Chondrocyte (in vitro differentiated cells): ENCODE results near the gene SLC25A1. TPM values are rescaled to one million over a fixed set of nuclear protein-coding genes. Genes with fewer than 3 reads are reported as not detected.

Experiments
- DNase-seq: peaks from one replicate; pipeline ENCODE4 v3.0.0; 2021; ENCODE audit warnings: mixed read lengths, low spot score
- H3K27ac Mint-ChIP-seq: one replicate; pipeline ENCODE4 v1.8.0; 2021; ENCODE audit warnings: mild to moderate bottlenecking, moderate library complexity, mixed read lengths; ENCODE audit not compliant: unreplicated experiment
- H3K27me3 Mint-ChIP-seq: 2 replicates; pipeline ENCODE4 v1.8.0; 2021; ENCODE audit warnings: low read depth, mixed read lengths
- H3K36me3 Mint-ChIP-seq: 2 replicates; pipeline ENCODE4 v1.8.0; 2021; ENCODE audit warnings: low read depth, mixed read lengths
- H3K4me1 Mint-ChIP-seq: 2 replicates; pipeline ENCODE4 v1.8.0; 2021; ENCODE audit warnings: low read depth, mild to moderate bottlenecking, mixed read lengths
- H3K4me3 Mint-ChIP-seq: one replicate; pipeline ENCODE4 v1.8.0; 2021; ENCODE audit warnings: mild to moderate bottlenecking, moderate library complexity, mixed read lengths; ENCODE audit not compliant: unreplicated experiment
- H3K9me3 Mint-ChIP-seq: 2 replicates; pipeline ENCODE4 v1.8.0; 2021; ENCODE audit warnings: low read depth, mixed read lengths
- total RNA-seq: library from RNA; stranded (reverse); gene quantifications from 3 replicates; pipeline ENCODE4 v1.2.1, GENCODE V29; 2021
- TF ChIP-seq, protein P1 (sequence below): fragments of 200-600 bp; sonication (generic); IDR thresholded peaks from 2 replicates; pipeline ENCODE4 v1.5.0; 2021; ENCODE audit warnings: antibody characterized with exemption, mild to moderate bottlenecking, moderate library complexity

SLC25A1 gene
- total RNA-seq, 1 donor from 2014 or later = 107 TPM

- no peak overlapping the region for H3K27ac Mint-ChIP-seq
- H3K27me3 Mint-ChIP-seq = peaks cover 33% of the 10 kb centered on the region
- no peak for DNase-seq
- peaks cover 2% of the 10 kb centered on the region for H3K36me3 Mint-ChIP-seq
- H3K4me1 Mint-ChIP-seq = peaks cover 32% of the 10 kb centered on the region
- H3K9me3 Mint-ChIP-seq = no peaks in the 10 kb centered on the region
- H3K4me3 Mint-ChIP-seq = no peak overlapping the region
- TF ChIP-seq, protein P1, sequence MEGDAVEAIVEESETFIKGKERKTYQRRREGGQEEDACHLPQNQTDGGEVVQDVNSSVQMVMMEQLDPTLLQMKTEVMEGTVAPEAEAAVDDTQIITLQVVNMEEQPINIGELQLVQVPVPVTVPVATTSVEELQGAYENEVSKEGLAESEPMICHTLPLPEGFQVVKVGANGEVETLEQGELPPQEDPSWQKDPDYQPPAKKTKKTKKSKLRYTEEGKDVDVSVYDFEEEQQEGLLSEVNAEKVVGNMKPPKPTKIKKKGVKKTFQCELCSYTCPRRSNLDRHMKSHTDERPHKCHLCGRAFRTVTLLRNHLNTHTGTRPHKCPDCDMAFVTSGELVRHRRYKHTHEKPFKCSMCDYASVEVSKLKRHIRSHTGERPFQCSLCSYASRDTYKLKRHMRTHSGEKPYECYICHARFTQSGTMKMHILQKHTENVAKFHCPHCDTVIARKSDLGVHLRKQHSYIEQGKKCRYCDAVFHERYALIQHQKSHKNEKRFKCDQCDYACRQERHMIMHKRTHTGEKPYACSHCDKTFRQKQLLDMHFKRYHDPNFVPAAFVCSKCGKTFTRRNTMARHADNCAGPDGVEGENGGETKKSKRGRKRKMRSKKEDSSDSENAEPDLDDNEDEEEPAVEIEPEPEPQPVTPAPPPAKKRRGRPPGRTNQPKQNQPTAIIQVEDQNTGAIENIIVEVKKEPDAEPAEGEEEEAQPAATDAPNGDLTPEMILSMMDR = no peak
Measured at GRCh38 chr22:19169002-19169946, 9.3 kb downstream of the SLC25A1 start.

DNA sequence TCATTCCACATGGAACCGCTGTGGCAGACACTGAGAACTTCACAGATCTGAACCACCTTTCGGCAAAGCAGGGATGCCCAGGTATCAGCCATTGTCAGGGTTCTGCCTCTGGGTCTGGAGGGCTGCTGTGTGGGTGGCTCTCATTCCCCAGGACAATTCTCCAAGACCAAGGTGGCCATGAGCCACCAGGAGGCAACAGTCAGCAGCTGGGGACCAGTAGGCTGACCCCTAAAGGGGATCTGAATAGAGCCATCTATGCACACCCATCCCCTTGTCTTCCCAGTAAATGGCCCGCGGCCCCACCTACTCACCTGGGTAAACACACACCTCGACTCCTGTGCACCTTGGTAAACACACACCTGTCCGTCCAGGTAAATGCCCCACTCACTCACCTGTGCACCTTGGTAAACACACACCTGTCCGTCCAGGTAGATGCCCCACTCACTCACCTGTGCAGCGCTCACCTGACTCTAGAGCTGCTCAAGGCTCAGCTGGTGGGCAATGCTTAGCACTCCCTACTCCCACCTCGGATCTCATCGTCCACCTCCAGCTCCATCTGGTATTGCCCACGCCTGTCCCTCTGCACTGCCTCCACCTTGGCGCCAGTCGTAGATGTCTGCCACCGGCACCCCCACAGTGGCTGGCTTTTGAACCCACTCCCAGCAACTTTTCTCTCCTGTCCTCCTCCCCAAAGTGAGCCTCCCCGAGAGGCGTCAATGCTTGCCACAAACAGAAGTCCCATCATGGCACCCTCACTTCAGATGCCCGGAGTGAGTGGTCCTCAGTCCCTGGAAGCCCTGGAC lies 10.2 kb downstream of the SLC25A1 start:
- TF ChIP-seq, protein P1 = no peak
- Mint-ChIP-seq H3K4me3 (no peak overlapping the region), H3K4me1 (peaks cover 23% of the 10 kb centered on the region), H3K27me3 (peaks cover 33% of the 10 kb centered on the region), H3K27ac (no peak overlapping the region), H3K9me3 (no peaks in the 10 kb centered on the region), H3K36me3 (peaks cover 2% of the 10 kb centered on the region)
- no peak for DNase-seq

DNA sequence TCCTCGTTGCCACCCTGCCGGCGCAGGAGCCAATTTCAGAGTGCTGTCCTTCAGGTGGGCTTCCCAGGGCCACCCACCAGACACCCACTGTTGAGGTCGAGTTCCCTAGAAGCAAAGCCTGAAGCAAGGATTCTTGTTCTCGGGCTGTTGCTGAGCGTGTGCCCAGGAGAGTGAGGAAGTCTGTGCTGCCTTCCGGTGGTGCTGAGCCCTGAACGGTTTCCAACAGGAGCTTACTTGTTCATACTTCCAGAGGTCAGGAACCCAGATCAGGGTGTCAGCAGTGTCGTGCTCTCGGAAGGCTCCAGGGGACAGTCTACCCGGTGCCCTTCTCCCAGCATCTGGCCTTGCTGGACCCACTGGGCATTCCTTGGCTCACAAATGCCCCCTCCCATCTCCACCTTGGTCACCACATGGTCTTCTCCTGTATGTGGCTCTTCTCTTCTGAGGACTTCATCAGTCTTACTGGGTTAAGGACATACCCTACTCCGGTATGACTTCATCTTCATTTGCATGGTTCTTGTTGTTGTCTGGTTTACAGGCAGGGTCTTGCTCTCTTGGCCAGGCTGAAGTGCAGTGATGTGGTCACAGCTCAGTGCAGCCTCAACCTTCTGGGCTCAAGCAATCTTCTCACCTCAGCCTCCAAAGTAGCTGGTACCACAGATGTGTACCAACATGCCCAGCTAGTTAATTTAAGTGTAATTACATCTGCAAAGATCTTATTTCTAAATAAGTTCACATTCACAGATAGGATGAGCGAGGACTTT lies 11.2 kb downstream of the SLC25A1 start:
- H3K9me3 Mint-ChIP-seq = no peaks in the 10 kb centered on the region
- no peak overlapping the region for H3K27ac Mint-ChIP-seq
- H3K36me3 Mint-ChIP-seq = peaks cover 2% of the 10 kb centered on the region
- TF ChIP-seq, protein P1 = no peak
- no peak overlapping the region for H3K4me3 Mint-ChIP-seq
- peaks cover 13% of the 10 kb centered on the region for H3K4me1 Mint-ChIP-seq
- H3K27me3 Mint-ChIP-seq = peaks cover 36% of the 10 kb centered on the region
- no peak for DNase-seq

DNA sequence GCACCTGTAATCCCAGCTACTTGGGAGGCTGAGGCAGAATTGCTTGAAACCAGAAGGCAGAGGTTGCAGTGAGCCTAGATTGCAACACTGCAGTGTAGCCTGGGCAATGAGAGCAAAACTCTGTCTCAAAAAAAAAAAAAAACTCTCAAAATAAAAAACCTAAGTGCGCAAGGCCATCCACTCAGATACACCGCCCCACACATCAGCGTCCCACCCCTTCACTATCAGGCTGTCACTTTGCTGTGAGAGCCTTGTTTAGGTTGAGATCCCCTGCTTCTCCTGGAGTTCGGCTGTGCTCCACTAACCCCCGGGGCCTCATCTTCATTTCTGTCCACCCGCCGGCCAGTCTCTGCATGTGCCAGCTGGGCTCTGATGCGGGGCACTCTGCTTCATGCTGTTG lies 12.1 kb downstream of the SLC25A1 start:
- H3K4me1 Mint-ChIP-seq = peaks cover 9% of the 10 kb centered on the region

More for the DNA sequence above, 12.1 kb downstream of the SLC25A1 start:
- H3K27me3 Mint-ChIP-seq = peaks cover 39% of the 10 kb centered on the region
- no peaks in the 10 kb centered on the region for H3K9me3 Mint-ChIP-seq
- peaks cover 2% of the 10 kb centered on the region for H3K36me3 Mint-ChIP-seq
- DNase-seq = no peak
- TF ChIP-seq, protein P1 = no peak
- H3K27ac Mint-ChIP-seq = no peak overlapping the region
- H3K4me3 Mint-ChIP-seq = no peak overlapping the region
